AG09319 (cell line): ENCODE results near the gene CSPG4.

Experiments
- DNase-seq: peaks from one replicate; pipeline ENCODE4 v3.0.0-alpha.2; 2010; ENCODE audit warnings: low read depth; ENCODE audit errors: extremely low read depth
- CTCF ChIP-seq: IDR thresholded peaks from 2 replicates; pipeline ENCODE4 v1.5.1; 2011; ENCODE audit warnings: low read depth, mild to moderate bottlenecking, inconsistent platforms, low read length, moderate library complexity

Gene CSPG4

GRCh38 chr15:75656813-75657212, 55.8 kb downstream of the CSPG4 start:
- DNase-seq: no peak
- no peak for TF ChIP-seq CTCF

- no peak for TF ChIP-seq CTCF
- no peak for DNase-seq
These were observed 56.3 kb downstream of the CSPG4 start for GRCh38 chr15:75656331-75656730.

GRCh38 chr15:75655931-75656330, 56.7 kb downstream of the CSPG4 start:
- DNase-seq: no peak
- no peak for TF ChIP-seq CTCF

- no peak for TF ChIP-seq CTCF
- no peak for DNase-seq
These were observed 58.3 kb downstream of the CSPG4 start for GRCh38 chr15:75654201-75654907.

- DNase-seq: no peak
- TF ChIP-seq CTCF: no peak
These were observed 59.2 kb downstream of the CSPG4 start for GRCh38 chr15:75653347-75653913.

- no peak for TF ChIP-seq CTCF
- no peak for DNase-seq
These were observed 60.7 kb downstream of the CSPG4 start for GRCh38 chr15:75651810-75652543.
